H1 (cell line): ENCODE data around the gene SLC24A4. TPM values are rescaled to one million over a fixed set of nuclear protein-coding genes. Genes with fewer than 3 reads are reported as not detected.

Experiments
- CHD2 ChIP-seq: IDR thresholded peaks from 2 replicates; pipeline ENCODE4 v1.6.1; 2012; ENCODE audit warnings: low read length, improper control_type of control experiment
- GTF2F1 ChIP-seq: IDR thresholded peaks from 2 replicates; pipeline ENCODE4 v1.6.1; 2012; ENCODE audit warnings: low read depth, low read length, improper control_type of control experiment, borderline replicate concordance
- polyA plus RNA-seq, 7 experiments: library from polyadenylated mRNA; depleted of rRNA in 3 of 7; stranded (reverse) in 5 of 7; unstranded in 2 of 7; fragments of >200 nt in 5 of 7; fragments of 200-250 nt in 2 of 7; gene quantifications; 1 replicate in 5 of 7; 2 replicates in 1 of 7; 4 replicates in 1 of 7; pipeline versions ENCODE4 v1.2.1 to v1.2.3, GENCODE V29; 2011 to 2013; ENCODE audit warnings: missing spikeins in 2 of 7, mixed read lengths in 2 of 7
- total RNA-seq: library from RNA; stranded (reverse); fragmentation: NEBNext Ultra II Directional; extraction: Animal tissue kit (Norgen Biotek cat#: 25700); gene quantifications from 2 replicates; pipeline ENCODE4 v1.2.1, GENCODE V29; 2021

SLC24A4 gene
- total and polyA plus RNA-seq, 2 of the 8 experiments (the other 6 are each of a cell fraction or from before 2014, with no cell fraction given) = 0.27 to 0.89 TPM

DNA sequence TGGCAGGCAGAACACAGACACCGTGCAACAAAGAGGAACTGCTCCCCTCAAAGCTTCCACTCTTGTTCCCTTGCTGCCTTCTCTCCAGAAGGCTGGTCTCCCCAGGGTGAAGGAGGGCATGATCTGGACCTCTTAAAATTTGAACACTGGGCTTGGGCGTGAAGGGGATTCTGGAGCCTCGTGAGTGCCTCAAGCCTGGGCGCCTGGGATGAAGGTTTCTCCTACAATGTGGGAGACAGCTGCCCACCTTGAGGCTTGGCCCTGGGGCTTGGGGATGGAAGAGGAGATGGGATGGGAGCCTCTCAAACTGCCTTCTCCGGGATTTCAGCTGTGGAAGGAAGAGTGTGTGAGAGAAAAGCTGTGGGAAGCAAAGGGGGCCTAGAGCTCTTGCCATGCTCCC is 182.9 kb downstream of the SLC24A4 start (continued):
- TF ChIP-seq CHD2 = no peak
- no peak for TF ChIP-seq GTF2F1
